ENCODE data around the gene TMEM33.
A peak's percentile ranks its signal among the peaks of the same experiment; 100 is the strongest.
"Not testable (repeated sequence)": the region's sequence is repeated elsewhere in the genome, so short reads cannot be mapped to it uniquely, and the experiment has no call there.

TMEM33 gene, protein sequence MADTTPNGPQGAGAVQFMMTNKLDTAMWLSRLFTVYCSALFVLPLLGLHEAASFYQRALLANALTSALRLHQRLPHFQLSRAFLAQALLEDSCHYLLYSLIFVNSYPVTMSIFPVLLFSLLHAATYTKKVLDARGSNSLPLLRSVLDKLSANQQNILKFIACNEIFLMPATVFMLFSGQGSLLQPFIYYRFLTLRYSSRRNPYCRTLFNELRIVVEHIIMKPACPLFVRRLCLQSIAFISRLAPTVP

DNA sequence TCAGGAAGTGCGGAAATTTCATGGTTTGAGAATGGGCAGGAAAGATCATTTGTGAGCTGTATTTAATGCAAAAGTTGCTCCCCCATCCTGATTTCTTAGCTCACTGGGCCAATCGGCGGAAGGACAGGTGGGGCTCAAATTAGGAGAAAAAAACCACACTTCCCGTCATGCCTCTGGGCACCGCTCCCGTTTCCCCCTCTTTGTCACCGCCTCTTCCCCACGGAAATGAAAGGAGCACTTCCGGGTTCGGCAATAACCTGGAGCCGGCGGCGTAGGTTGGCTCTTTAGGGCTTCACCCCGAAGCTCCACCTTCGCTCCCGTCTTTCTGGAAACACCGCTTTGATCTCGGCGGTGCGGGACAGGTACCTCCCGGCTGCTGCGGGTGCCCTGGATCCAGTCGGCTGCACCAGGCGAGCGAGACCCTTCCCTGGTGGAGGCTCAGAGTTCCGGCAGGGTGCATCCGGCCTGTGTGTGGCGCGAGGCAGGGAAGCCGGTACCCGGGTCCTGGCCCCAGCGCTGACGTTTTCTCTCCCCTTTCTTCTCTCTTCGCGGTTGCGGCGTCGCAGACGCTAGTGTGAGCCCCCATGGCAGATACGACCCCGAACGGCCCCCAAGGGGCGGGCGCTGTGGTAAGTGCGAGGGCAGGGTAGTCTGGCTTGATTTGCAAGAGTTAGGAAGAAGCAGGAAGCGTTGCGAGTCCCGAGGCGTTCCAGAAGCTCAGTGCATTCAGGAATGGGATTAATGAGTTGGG is at the start of gene TMEM33:
Gene TMEM33, plus strand, starts transcription at position 529 of the 751 bp plus-strand sequence. Its CDS starts 56 bp downstream, at position 585.
- peak; percentile 58 for DNase-seq (ENCODE audit: low read depth, low spot score)

DNA sequence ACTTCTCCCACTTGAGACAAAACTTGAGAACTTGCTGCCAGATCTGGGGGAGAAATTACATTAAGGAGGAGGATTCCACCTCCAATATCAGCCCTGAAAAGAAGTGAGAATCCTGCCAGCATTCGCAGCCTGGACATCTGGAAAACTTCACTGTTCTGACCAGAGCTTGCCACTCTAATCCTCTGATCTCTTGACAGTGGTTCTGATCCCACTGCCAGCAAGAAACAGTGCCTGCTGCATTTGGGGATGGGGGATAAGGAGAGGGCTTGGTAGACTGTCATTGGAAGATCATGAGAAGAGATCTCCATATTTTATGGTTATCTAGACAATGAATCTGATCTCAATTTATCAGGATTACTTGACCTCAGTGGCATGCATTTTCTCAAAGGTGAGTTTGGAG is 49.8 kb upstream of the TMEM33 start:
- DNase-seq (ENCODE audit: low read depth, low spot score), result no peak

DNA sequence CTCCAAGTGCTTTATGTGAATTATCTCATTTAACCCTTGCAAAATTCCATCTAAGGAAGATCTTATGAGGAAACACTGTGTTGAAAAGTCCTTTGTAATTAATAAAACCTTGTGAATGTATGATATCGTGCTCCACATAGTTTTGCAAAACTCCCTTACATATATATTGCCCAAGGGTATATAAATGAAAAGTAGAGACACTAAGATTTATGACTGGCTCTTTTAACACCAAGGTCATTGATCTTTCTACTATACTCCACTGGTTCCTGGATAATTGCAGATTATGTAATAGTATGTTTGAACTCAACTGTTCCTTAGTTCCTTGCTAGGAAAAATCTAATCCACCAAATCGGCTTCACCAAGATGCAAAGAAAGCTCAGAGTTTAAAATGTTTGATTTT is 48.0 kb upstream of the TMEM33 start:
- DNase-seq (ENCODE audit: low read depth, low spot score), result no peak

DNA sequence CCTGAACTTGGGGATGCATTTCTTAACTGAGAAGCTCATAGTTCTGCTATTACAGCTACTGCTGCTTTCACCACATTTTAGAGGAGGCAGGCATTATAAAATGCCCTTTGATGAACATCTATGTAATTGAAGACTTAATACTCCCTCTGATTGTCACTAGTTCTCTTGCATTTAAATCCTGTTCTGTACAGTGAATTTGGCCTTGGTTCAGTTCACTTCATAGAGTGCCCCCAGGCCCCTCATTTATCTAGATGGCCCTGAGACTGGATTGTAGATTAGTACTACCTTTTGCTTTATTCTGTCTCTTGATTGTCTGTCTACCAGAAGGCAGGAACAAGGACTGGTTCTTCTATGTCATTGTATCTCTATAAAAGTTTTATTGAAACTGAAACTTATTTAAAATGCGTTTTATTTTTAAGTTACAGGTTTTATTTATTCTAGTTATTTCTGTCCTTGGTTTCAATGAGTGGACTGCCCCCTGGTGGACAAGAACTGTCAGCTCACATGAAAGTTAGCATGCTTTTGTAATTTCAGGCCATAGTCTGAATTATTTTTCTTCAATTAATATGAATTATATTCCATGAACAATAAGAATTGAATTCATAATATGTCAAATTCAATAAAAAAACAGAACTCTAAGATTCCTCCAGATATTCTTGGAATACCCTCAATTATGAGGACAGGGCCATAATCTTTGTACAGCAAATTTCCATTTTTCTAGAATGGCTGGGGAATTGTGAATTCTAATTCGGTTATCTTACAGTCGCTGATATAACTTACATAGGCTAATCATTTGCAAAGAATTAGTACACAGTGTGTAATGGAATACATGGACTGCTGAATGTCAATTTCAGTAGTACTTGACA is 47.2 kb upstream of the TMEM33 start:
- DNase-seq (ENCODE audit: low read depth, low spot score), result no peak

DNA sequence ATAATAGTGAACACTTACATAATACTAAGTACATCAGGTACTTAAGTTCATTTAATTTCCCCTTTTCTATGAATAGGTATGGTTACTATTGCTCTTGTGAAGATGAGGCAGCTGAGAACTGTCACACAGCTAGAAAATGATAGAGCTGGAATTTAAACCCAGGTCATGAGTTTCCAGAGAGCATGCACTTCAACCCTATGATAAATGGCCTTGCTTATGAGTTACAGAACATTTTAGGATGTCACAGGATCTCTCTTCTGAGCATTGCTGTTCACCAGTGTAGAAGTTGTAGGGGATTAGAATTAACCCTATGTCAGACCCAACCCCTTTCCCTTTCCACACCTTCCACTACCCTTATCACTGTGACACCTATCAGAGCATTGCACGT is 46.5 kb upstream of the TMEM33 start:
- DNase-seq (ENCODE audit: low read depth, low spot score), result no peak

DNA sequence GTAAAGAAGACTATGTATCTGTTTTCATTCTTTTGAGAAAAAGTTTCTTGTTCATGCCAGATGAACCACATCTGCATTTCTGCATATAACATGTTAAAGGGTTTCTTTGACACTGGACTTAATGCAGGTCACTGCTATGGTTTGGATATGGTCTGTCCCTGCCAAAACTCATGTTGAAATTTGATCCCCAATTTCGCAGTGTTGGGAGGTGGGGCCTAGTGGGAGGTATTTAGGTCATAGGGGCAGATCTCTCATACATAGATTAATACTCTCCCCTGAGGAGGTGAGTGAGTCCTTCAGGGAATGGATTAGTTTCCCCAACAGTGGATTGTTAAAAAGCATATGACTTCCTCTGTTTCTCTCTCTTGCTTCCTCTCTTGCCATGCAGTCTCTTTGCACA is 45.9 kb upstream of the TMEM33 start:
- no peak for DNase-seq (ENCODE audit: low read depth, low spot score)

DNA sequence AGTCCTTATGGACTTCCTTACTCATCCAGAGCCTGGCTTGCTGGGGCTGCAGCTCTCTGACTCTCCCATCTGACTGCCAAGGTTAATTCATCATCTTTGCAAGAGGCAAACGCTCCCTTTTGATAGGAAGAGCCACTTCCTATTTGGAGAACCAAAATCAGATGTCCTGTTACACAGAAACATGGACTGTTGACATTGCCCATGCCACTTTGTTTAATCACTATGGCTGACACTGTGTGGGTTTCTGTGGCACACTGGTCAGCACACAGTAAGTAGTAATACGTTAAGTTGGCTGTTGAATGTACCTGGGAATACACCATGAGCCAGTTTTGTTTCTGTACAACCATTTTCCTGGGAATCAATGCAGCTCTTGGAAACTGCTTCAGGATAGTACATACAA is 45.1 kb upstream of the TMEM33 start:
- DNase-seq (ENCODE audit: low read depth, low spot score), result no peak

DNA sequence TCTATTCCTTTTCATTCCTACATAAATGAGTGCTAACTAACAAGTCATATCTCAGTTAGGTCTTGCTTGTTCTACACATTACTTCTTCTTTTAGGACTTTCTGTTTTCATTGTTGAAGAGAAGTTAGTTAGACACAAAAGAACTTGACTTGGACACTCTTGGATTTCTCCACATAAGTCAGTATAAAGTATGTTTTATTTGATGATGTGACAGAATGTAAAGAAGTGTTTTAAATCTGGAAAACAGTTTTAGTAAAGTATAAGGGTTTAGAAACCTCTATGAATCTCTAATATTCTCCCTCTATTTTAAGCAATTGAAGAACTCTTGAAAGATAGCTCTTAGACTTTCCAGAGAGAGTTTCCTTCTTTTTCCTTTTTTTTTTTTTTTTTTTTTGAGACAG is 38.6 kb upstream of the TMEM33 start:
- DNase-seq (ENCODE audit: low read depth, low spot score), result no peak

DNA sequence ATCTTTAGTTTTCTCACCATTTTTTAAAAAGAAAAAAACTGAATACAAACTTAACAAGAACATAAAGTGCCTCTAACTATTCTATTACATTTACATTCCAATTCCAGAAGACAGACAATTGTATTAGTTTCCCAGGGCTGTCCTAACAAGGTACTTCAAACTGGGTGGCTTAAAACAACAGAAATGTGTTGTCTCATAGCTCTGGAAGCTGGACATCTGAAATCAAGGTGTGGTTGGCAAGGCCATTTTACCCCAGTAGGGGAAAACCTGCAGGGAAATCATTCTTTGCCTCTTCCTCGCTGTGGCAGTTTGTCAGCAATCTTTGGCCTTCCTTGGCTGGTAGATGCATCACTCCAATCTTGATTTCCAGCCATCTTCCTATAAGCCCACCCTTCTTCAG is 37.5 kb upstream of the TMEM33 start:
- no peak for DNase-seq (ENCODE audit: low read depth, low spot score)

DNA sequence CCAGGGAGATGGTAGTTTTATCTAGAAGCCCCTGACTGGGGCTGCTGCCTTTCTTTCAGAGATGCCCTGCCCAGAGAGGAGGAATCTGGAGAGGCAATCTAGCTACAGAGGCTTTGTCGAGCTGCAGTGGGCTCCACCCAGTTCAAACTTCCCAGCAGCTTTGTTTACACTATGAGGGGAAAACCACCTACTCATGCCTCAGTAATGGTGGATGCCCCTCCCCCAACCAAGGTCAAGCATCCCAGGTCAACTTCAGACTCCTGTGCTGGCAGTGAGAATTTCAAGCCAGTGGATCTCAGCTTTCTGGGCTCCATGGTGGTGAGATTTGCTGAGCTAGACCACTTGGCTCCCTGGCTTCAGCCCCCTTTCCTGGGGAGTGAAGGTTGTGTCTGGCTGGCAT is 26.1 kb upstream of the TMEM33 start:
- DNase-seq (ENCODE audit: low read depth, low spot score), result not testable (repeated sequence)

DNA sequence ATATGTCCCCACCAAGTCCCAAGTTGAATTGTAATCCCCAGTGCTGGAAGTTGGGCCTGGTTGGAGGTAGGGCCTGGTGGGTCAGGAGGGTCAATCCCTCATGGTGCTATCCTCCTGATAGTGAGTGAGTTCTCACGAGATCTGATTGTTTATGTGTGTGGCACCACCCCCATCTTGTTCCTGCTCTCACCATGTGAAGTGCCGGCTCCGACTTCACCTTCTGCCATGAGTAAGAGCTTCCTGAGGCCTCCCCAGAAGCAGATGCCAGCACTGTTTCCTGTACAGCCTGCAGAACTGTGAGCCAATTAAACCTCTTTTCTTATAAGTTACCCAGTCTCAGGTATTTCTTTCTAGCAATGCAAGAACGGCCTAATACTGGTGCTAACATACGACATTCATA is 22.7 kb upstream of the TMEM33 start:
- DNase-seq (ENCODE audit: low read depth, low spot score), result no peak

DNA sequence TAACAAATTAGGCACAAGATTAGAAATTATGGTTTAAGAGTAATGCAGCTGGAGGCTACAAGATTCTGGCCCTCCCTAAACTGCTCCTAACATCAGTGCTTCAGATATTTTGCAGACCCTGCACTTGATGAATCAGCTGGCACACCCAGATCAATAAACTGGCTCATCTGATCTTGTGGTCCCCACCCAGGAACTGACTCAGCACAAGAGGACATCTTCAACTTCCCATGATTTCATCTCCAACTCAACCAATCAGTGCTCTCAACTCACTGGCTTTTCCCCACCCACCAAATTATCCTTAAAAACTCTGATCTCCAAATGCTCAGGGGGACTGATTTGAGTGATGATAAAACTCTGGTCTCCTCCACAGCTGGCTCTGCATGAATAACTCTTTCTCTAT is 21.7 kb upstream of the TMEM33 start:
- no peak for DNase-seq (ENCODE audit: low read depth, low spot score)

DNA sequence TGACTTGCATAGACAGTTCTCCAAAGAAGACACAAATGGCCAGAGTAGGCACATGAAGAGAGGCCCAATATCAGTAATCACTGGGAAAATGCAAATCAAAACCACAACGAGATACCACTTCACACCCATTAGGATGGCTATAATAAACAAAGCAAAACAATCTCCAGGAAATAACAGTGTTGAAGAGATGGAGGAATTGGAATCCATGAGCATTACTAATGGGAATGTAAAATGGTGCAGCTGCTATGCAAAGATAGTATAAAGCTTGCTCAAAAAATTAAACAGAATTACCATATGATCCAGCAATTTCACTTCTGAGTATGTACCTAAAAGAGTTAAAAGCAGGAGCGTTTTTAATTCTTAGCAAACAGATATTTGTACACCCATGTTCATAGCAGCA is 17.0 kb upstream of the TMEM33 start:
- DNase-seq (ENCODE audit: low read depth, low spot score), result no peak

DNA sequence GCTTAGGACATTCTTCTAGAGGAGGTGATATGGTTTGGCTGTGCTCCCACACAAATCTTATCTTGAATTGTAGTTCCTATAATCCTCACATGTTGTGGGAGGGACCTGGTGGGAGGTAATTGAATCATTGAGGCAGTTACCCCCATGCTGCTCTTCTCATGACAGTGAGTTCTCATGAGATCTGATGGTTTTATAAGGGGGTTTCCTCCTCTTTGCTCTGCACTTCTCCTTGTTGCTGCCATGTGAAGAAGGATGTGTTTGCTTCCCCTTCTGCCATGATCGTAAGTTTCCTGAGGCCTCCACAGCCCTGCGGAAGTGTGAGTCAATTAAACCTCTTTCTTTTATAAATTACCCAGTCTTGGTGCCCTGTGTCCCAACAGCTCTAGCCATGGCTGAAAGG is 14.8 kb upstream of the TMEM33 start:
- not testable (repeated sequence) for DNase-seq (ENCODE audit: low read depth, low spot score)

DNA sequence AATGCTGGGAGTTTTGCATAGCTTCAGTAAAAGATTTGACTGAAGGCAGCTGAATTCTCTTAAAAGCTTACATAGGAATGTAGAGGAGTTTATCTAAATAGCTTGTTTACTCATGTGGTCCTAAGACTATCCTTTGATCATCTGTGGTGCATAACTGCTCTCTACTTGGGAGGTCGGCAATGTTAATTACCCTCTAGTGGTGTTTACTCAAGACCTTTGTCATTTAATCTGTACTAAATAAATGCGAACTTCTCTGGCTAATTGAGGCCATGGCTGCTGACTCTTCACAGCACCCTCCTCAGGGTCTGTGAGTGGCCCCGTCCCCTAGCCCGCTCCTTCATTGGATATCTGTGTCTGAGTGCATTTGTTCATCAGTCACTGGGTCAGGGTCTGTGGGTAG is 13.8 kb upstream of the TMEM33 start:
- no peak for DNase-seq (ENCODE audit: low read depth, low spot score)

DNA sequence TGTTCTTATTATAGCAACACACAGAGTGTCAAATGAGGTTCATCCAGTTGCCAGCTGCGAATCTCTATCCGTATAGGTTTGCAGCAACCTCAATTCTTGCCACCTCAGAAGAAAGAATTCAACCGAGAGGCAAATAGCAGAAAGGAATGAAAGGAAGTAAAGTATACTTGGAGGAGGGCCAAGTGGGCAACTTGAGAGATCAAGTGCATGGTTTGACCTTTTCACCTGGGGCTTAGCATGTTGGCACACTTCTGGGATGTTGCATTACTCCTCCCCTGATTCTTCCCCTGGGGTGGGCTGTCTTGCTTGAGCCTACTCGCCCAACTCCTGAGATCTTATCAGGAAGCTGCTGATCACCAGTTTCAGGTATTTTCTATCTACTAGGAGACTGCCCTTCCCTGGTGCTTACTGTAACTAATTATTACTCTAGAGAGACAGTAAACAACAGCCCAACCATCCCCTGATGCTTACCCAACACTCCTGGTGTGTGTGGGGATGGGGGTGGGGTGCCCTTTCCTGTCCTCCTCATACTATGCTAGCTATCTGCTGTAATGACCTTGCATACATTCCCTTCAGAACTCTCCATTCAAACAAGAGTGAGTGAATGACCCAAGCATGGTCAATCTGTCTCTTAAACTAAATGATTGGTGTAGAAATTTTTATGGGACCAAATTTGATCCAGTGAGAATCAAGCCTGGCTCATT is 7.3 kb upstream of the TMEM33 start:
- no peak for DNase-seq (ENCODE audit: low read depth, low spot score)

DNA sequence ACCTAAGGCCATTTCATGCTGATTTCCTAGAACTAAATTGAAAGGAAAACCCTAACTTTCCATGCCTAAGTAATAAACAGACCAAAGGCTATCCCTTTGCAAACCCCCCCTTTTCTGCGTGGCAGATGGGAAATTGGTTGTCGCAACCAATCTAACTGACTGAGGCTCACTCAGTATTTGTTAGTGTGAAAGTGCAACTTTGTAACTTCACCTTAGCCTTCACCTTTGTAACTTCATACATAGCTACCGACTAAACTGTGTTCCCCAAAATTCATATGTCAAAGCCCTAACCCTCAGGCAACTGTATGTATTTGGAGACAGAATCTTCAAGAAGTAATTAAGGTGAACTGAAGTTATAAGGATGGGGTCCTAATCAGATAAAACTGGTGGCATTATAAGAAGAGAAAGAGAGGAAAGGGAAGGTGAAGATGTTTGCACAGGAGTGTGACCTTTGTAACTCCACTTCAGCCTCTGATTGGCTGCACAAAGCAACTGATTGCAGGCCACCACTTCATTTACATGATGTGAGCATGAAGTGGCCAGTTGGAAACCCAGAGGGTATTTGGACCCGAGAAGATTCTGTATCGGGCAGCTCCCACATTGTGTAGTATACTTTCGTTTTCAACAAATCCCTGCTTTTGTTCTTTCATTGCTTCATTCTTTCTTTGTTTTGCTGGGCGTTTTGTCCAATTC is 4.9 kb upstream of the TMEM33 start:
- DNase-seq (ENCODE audit: low read depth, low spot score), result no peak

DNA sequence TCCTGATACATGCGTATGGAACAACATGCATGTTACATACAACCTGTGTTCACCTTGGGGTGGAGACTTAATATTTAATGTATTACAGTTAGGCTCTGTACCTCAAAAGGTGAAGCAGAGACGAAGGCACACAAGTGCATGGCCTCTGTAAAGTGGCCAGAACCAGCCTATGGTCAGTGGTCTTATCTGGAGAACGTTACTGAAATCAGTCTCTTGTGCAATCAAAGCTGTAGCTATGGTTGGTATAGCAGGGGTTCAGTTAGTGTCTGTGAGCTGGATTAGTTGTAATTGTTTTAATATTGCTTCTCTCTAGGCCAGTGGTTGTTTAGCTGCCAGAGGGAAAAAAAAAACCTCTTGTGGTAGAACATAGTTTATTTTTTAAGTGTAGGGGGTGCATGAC is 2.2 kb upstream of the TMEM33 start:
- no peak for DNase-seq (ENCODE audit: low read depth, low spot score)

DNA sequence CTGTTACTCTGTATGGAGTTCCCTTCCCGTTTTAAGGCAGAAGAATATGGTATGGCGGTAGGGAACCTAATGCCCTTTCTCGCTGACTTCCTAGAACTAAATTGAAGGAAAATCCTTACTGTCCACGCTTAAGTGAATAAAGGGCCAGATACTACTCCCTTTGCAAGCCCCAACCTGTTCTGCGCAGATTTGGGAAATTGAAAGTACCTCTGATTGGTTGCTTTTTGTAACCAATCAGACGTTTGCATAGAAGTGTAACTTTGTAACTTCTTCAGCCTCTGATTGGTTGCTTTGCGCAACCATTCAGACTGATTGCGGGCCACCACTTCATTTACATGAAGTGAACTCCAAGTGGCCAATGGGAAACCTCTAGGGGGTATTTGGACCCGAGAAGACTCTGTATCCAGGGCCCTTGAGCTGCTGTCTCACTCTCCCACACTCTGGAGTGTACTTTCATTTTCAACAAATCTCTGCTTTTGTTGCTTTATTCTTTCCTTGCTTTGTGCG is 1.2 kb upstream of the TMEM33 start:
- DNase-seq (ENCODE audit: low read depth, low spot score), result no peak

DNA sequence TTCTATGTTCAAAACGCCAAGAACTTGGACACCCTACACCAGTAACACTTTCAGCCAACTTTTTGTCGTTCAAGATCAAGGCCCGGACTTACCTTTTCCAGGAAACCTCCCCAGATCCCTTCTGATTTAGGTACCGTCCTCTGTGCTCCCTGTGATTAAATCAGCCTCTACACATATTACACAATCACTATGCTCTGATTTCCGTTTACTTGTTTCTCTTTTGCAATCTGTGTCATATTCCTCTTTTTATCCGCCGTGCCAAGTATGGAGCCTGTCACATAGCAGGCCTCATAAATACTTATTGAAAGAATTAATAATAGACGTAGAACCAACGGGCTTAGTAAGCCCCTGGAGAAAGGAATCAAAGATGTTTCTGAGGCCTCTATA is 722 bp upstream of the TMEM33 start:
- DNase-seq (ENCODE audit: low read depth, low spot score), result no peak

DNA sequence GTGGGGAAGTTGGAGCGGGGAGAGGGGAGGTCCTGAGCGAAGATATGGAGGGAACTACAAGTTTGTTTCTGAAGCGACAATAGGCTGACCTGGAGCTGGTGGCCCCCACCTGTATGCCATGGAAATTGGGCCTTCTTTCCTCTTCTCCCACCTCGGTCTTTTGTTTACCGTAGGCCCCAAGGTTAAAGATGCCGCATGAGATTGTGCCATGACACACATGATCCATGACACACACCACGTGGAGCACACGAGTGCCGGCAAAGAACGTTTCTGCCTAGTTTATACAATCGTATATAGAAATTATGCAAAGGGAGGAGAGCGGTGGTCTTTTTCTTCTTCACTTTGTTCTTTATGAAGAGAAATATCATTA is 408 bp downstream of the TMEM33 start:
- no peak for DNase-seq (ENCODE audit: low read depth, low spot score)
